HEK293 (cell line): ENCODE data around the gene CP.
A peak's percentile ranks its signal among the peaks of the same experiment; 100 is the strongest.

ENCODE experiments used
- SCRT2 ChIP-seq: fragments of 450-650 bp; formaldehyde crosslinking; IDR thresholded peaks from 2 replicates; pipeline ENCODE4 v1.5.1; 2016; ENCODE audit warnings: missing biosample characterization, missing genetic modification characterization
- WT1 ChIP-seq: fragments of 450-650 bp; formaldehyde crosslinking; IDR thresholded peaks from 2 replicates; pipeline ENCODE4 v1.5.1; 2016; ENCODE audit warnings: missing biosample characterization, missing genetic modification characterization
- ZFP69B ChIP-seq: fragments of 450-650 bp; formaldehyde crosslinking; IDR thresholded peaks from 2 replicates; pipeline ENCODE4 v1.5.1; 2016; ENCODE audit warnings: missing biosample characterization, missing genetic modification characterization
- ZNF155 ChIP-seq: fragments of 450-650 bp; formaldehyde crosslinking; IDR thresholded peaks from 2 replicates; pipeline ENCODE4 v1.5.1; 2016; ENCODE audit warnings: missing biosample characterization, missing genetic modification characterization
- ZNF221 ChIP-seq: fragments of 450-650 bp; formaldehyde crosslinking; IDR thresholded peaks from 2 replicates; pipeline ENCODE4 v1.5.1; 2017; ENCODE audit warnings: missing biosample characterization, missing genetic modification characterization, borderline replicate concordance
- ZNF239 ChIP-seq: fragments of 450-650 bp; formaldehyde crosslinking; IDR thresholded peaks from 2 replicates; pipeline ENCODE4 v1.5.1; 2016; ENCODE audit warnings: missing biosample characterization, missing genetic modification characterization
- ZNF366 ChIP-seq: fragments of 450-650 bp; formaldehyde crosslinking; conservative IDR thresholded peaks from 2 replicates; pipeline ENCODE4 v1.5.1; 2016; ENCODE audit warnings: missing biosample characterization, missing genetic modification characterization
- ZNF394 ChIP-seq: fragments of 450-650 bp; formaldehyde crosslinking; IDR thresholded peaks from 2 replicates; pipeline ENCODE4 v1.5.1; 2016; ENCODE audit warnings: missing biosample characterization, missing genetic modification characterization, mild to moderate bottlenecking, moderate library complexity, borderline replicate concordance
- ZNF501 ChIP-seq: fragments of 450-650 bp; formaldehyde crosslinking; IDR thresholded peaks from 2 replicates; pipeline ENCODE4 v1.5.1; 2016; ENCODE audit warnings: missing biosample characterization, missing genetic modification characterization
- ZNF549 ChIP-seq: fragments of 450-650 bp; IDR thresholded peaks from 2 replicates; pipeline ENCODE4 v1.5.1; 2018; ENCODE audit warnings: missing biosample characterization, missing genetic modification characterization, mild to moderate bottlenecking, inconsistent platforms, moderate library complexity
- ZNF555 ChIP-seq: fragments of 450-650 bp; formaldehyde crosslinking; conservative IDR thresholded peaks from 2 replicates; pipeline ENCODE4 v1.5.1; 2017; ENCODE audit warnings: missing biosample characterization, mild to moderate bottlenecking, missing genetic modification characterization, inconsistent platforms
- ZNF776 ChIP-seq: fragments of 450-650 bp; formaldehyde crosslinking; IDR thresholded peaks from 2 replicates; pipeline ENCODE4 v1.5.0; 2017; ENCODE audit warnings: missing biosample characterization, missing genetic modification characterization, borderline replicate concordance
- ZNF791 ChIP-seq: fragments of 450-650 bp; formaldehyde crosslinking; IDR thresholded peaks from 2 replicates; pipeline ENCODE4 v1.5.1; 2016; ENCODE audit warnings: missing biosample characterization, missing genetic modification characterization
- ZSCAN23 ChIP-seq: fragments of 450-650 bp; formaldehyde crosslinking; IDR thresholded peaks from 2 replicates; pipeline ENCODE4 v1.5.1; 2016; ENCODE audit warnings: missing biosample characterization, missing genetic modification characterization
- ZXDB ChIP-seq: fragments of 450-650 bp; formaldehyde crosslinking; IDR thresholded peaks from 2 replicates; pipeline ENCODE4 v1.5.1; 2016; ENCODE audit warnings: missing biosample characterization, missing genetic modification characterization
- TF ChIP-seq, protein P1 (sequence below): fragments of 450-650 bp; formaldehyde crosslinking; IDR thresholded peaks from 2 replicates; pipeline ENCODE4 v1.5.1; 2016; ENCODE audit warnings: missing biosample characterization, missing genetic modification characterization
- TF ChIP-seq, protein P2 (sequence below): IDR thresholded peaks from 2 replicates; pipeline ENCODE4 v1.6.1; 2011; ENCODE audit warnings: mild to moderate bottlenecking, low read depth, low read length, borderline replicate concordance
- TF ChIP-seq, protein P3 (sequence below): fragments of 450-650 bp; formaldehyde crosslinking; IDR thresholded peaks from 2 replicates; pipeline ENCODE4 v1.5.1; 2016; ENCODE audit warnings: missing biosample characterization, missing genetic modification characterization, borderline replicate concordance
- TF ChIP-seq, protein P4 (sequence below): fragments of 450-650 bp; IDR thresholded peaks from 2 replicates; pipeline ENCODE4 v1.5.1; 2018; ENCODE audit warnings: missing biosample characterization, missing genetic modification characterization
- TF ChIP-seq, protein P5 (sequence below): fragments of 450-650 bp; formaldehyde crosslinking; IDR thresholded peaks from 2 replicates; pipeline ENCODE4 v1.5.1; 2016; ENCODE audit warnings: missing biosample characterization, missing genetic modification characterization
- TF ChIP-seq, protein P6 (sequence below): fragments of 450-650 bp; formaldehyde crosslinking; IDR thresholded peaks from 2 replicates; pipeline ENCODE4 v1.5.1; 2016; ENCODE audit warnings: missing biosample characterization, missing genetic modification characterization
- TF ChIP-seq, protein P7 (sequence below): fragments of 450-650 bp; formaldehyde crosslinking; IDR thresholded peaks from 2 replicates; pipeline ENCODE4 v1.5.1; 2016; ENCODE audit warnings: missing biosample characterization, missing genetic modification characterization

Gene CP

DNA sequence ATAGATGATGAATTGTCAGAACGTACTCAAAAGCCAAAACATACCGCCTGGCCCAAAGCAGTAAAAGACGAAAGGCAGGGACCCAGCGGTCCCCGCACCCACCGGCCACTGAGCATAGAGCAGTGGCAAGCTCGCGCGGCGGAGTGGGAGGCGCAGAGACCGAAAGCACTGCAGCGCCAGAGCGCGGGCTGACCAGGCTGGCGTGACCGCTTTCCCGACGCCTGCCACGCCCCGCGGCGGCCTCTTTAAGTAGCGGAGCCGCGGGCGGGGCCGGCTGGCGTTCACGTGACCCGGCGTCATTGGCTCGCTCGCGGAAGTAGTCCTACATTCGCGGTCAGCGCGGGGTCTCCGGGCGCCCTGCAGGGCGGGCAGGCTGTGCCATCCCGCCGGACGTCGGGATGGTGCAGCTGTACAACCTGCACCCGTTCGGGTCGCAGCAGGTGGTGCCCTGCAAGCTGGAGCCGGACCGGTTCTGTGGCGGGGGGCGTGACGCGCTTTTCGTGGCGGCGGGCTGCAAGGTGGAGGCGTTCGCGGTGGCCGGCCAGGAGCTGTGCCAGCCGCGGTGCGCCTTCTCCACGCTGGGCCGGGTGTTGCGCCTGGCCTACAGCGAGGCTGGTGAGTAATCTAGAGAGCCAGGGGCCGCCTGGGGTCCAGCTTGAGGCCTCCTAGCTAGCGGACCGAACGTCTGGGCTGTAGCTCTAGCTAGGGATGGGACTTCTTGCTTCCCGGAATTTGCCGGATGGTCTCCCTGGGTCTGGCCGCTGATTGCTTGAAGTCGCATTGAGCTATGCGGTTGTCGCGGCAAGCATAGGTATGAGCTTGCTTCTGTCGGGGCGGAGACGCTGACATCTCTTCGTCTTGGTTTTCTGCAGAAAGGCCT lies 92.1 kb downstream of the CP start, which contains the start of gene HPS3 (continued):
- TF ChIP-seq, protein P1, sequence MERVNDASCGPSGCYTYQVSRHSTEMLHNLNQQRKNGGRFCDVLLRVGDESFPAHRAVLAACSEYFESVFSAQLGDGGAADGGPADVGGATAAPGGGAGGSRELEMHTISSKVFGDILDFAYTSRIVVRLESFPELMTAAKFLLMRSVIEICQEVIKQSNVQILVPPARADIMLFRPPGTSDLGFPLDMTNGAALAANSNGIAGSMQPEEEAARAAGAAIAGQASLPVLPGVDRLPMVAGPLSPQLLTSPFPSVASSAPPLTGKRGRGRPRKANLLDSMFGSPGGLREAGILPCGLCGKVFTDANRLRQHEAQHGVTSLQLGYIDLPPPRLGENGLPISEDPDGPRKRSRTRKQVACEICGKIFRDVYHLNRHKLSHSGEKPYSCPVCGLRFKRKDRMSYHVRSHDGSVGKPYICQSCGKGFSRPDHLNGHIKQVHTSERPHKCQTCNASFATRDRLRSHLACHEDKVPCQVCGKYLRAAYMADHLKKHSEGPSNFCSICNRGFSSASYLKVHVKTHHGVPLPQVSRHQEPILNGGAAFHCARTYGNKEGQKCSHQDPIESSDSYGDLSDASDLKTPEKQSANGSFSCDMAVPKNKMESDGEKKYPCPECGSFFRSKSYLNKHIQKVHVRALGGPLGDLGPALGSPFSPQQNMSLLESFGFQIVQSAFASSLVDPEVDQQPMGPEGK (tag by site-specific recombination) = peak; percentile 52; the same call in 1 of the 2 replicates
- no peak for TF ChIP-seq WT1
- peak; percentile 99 for TF ChIP-seq ZXDB (tag by site-specific recombination)
- no peak for TF ChIP-seq ZNF555 (tag by site-specific recombination)
- TF ChIP-seq ZNF501 = no peak
- TF ChIP-seq ZNF366 (tag by site-specific recombination) = no peak
- TF ChIP-seq ZNF155 (tag by site-specific recombination) = no peak
- TF ChIP-seq ZNF549 (tag by site-specific recombination) = no peak
- TF ChIP-seq, protein P2, sequence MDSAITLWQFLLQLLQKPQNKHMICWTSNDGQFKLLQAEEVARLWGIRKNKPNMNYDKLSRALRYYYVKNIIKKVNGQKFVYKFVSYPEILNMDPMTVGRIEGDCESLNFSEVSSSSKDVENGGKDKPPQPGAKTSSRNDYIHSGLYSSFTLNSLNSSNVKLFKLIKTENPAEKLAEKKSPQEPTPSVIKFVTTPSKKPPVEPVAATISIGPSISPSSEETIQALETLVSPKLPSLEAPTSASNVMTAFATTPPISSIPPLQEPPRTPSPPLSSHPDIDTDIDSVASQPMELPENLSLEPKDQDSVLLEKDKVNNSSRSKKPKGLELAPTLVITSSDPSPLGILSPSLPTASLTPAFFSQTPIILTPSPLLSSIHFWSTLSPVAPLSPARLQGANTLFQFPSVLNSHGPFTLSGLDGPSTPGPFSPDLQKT = no peak
- TF ChIP-seq, protein P3, sequence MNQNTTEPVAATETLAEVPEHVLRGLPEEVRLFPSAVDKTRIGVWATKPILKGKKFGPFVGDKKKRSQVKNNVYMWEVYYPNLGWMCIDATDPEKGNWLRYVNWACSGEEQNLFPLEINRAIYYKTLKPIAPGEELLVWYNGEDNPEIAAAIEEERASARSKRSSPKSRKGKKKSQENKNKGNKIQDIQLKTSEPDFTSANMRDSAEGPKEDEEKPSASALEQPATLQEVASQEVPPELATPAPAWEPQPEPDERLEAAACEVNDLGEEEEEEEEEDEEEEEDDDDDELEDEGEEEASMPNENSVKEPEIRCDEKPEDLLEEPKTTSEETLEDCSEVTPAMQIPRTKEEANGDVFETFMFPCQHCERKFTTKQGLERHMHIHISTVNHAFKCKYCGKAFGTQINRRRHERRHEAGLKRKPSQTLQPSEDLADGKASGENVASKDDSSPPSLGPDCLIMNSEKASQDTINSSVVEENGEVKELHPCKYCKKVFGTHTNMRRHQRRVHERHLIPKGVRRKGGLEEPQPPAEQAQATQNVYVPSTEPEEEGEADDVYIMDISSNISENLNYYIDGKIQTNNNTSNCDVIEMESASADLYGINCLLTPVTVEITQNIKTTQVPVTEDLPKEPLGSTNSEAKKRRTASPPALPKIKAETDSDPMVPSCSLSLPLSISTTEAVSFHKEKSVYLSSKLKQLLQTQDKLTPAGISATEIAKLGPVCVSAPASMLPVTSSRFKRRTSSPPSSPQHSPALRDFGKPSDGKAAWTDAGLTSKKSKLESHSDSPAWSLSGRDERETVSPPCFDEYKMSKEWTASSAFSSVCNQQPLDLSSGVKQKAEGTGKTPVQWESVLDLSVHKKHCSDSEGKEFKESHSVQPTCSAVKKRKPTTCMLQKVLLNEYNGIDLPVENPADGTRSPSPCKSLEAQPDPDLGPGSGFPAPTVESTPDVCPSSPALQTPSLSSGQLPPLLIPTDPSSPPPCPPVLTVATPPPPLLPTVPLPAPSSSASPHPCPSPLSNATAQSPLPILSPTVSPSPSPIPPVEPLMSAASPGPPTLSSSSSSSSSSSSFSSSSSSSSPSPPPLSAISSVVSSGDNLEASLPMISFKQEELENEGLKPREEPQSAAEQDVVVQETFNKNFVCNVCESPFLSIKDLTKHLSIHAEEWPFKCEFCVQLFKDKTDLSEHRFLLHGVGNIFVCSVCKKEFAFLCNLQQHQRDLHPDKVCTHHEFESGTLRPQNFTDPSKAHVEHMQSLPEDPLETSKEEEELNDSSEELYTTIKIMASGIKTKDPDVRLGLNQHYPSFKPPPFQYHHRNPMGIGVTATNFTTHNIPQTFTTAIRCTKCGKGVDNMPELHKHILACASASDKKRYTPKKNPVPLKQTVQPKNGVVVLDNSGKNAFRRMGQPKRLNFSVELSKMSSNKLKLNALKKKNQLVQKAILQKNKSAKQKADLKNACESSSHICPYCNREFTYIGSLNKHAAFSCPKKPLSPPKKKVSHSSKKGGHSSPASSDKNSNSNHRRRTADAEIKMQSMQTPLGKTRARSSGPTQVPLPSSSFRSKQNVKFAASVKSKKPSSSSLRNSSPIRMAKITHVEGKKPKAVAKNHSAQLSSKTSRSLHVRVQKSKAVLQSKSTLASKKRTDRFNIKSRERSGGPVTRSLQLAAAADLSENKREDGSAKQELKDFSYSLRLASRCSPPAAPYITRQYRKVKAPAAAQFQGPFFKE (tag by site-specific recombination) = no peak
- TF ChIP-seq ZNF791 (tag by site-specific recombination) = no peak
- TF ChIP-seq ZNF394 (tag by site-specific recombination) = no peak
- TF ChIP-seq, protein P4, sequence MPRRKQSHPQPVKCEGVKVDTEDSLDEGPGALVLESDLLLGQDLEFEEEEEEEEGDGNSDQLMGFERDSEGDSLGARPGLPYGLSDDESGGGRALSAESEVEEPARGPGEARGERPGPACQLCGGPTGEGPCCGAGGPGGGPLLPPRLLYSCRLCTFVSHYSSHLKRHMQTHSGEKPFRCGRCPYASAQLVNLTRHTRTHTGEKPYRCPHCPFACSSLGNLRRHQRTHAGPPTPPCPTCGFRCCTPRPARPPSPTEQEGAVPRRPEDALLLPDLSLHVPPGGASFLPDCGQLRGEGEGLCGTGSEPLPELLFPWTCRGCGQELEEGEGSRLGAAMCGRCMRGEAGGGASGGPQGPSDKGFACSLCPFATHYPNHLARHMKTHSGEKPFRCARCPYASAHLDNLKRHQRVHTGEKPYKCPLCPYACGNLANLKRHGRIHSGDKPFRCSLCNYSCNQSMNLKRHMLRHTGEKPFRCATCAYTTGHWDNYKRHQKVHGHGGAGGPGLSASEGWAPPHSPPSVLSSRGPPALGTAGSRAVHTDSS (tag by site-specific recombination) = no peak
- no peak for TF ChIP-seq ZNF239 (tag by site-specific recombination)
- TF ChIP-seq ZNF776 (tag by site-specific recombination) = no peak
- TF ChIP-seq, protein P5, sequence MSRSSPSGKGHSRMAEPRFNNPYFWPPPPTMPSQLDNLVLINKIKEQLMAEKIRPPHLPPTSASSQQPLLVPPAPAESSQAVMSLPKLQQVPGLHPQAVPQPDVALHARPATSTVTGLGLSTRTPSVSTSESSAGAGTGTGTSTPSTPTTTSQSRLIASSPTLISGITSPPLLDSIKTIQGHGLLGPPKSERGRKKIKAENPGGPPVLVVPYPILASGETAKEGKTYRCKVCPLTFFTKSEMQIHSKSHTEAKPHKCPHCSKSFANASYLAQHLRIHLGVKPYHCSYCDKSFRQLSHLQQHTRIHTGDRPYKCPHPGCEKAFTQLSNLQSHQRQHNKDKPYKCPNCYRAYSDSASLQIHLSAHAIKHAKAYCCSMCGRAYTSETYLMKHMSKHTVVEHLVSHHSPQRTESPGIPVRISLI = no peak
- TF ChIP-seq SCRT2 = peak; percentile 51; the same call in 1 of the 2 replicates
- no peak for TF ChIP-seq ZSCAN23 (tag by site-specific recombination)
- TF ChIP-seq, protein P6, sequence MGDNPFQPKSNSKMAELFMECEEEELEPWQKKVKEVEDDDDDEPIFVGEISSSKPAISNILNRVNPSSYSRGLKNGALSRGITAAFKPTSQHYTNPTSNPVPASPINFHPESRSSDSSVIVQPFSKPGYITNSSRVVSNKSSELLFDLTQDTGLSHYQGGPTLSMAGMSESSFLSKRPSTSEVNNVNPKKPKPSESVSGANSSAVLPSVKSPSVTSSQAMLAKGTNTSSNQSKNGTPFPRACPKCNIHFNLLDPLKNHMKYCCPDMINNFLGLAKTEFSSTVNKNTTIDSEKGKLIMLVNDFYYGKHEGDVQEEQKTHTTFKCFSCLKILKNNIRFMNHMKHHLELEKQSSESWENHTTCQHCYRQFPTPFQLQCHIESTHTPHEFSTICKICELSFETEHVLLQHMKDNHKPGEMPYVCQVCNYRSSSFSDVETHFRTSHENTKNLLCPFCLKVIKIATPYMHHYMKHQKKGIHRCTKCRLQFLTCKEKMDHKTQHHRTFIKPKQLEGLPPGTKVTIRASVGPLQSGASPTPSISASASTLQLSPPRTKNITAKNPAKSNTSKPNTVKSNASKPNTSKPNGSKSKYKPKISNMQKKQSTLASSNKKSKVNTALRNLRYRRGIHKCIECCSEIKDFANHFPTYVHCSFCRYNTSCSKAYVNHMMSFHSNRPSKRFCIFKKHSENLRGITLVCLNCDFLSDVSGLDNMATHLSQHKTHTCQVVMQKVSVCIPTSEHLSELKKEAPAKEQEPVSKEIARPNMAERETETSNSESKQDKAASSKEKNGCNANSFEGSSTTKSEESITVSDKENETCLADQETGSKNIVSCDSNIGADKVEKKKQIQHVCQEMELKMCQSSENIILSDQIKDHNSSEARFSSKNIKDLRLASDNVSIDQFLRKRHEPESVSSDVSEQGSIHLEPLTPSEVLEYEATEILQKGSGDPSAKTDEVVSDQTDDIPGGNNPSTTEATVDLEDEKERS = no peak
- no peak for TF ChIP-seq ZFP69B
- TF ChIP-seq, protein P7, sequence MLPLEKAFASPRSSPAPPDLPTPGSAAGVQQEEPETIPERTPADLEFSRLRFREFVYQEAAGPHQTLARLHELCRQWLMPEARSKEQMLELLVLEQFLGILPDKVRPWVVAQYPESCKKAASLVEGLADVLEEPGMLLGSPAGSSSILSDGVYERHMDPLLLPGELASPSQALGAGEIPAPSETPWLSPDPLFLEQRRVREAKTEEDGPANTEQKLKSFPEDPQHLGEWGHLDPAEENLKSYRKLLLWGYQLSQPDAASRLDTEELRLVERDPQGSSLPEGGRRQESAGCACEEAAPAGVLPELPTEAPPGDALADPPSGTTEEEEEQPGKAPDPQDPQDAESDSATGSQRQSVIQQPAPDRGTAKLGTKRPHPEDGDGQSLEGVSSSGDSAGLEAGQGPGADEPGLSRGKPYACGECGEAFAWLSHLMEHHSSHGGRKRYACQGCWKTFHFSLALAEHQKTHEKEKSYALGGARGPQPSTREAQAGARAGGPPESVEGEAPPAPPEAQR (tag by site-specific recombination) = no peak
- TF ChIP-seq ZNF221 (tag by site-specific recombination) = no peak
